Epithelial cell of proximal tubule (primary cell): ENCODE data around the gene MEA1. TPM values are rescaled to one million over a fixed set of nuclear protein-coding genes. Genes with fewer than 3 reads are reported as not detected.

ENCODE experiments used
- DNase-seq: peaks from one replicate; pipeline ENCODE4 v3.0.0-alpha.2; 2011; ENCODE audit warnings: low read depth
- H3K4me3 ChIP-seq: 2 replicates; pipeline ENCODE4 v1.5.1; 2011; ENCODE audit warnings: low read depth, mild to moderate bottlenecking, low read length
- CTCF ChIP-seq: conservative IDR thresholded peaks from 2 replicates; pipeline ENCODE4 v1.5.1; 2012; ENCODE audit warnings: low read depth, mild to moderate bottlenecking, low read length
- total RNA-seq: library from RNA; depleted of rRNA; stranded (reverse); fragments of >200 nt; gene quantifications from 2 replicates; pipeline ENCODE4 v1.2.3, GENCODE V29; 2015

The MEA1 gene
- total RNA-seq, 1 donor from 2014 or later = 108 TPM

GRCh38 chr6:43029120-43029519 is 15.4 kb upstream of the MEA1 start:
- TF ChIP-seq CTCF = no peak
- DNase-seq = no peak
- no peak overlapping the region for H3K4me3 ChIP-seq

GRCh38 chr6:43026365-43026764 is 12.6 kb upstream of the MEA1 start:
- H3K4me3 ChIP-seq = no peak overlapping the region
- TF ChIP-seq CTCF = no peak
- DNase-seq = no peak

GRCh38 chr6:43024436-43024835 is 10.7 kb upstream of the MEA1 start:
- TF ChIP-seq CTCF = no peak
- no peak overlapping the region for H3K4me3 ChIP-seq
- DNase-seq = no peak

GRCh38 chr6:43021270-43022047 is 7.7 kb upstream of the MEA1 start, which contains the start of gene RRP36:
TSS of gene RRP36 (plus strand) at chr6:43021623. CDS start at chr6:43021655, 32 bp downstream.
- no peak for DNase-seq
- peak within 1 kb of the TSS; percentile 100 for H3K4me3 ChIP-seq
- no peak for TF ChIP-seq CTCF

- peak overlapping the region; percentile 100 for H3K4me3 ChIP-seq
- TF ChIP-seq CTCF = no peak
- DNase-seq = no peak
These were observed 7.1 kb upstream of the MEA1 start for GRCh38 chr6:43020847-43021246.

- H3K4me3 ChIP-seq = no peak overlapping the region
- no peak for DNase-seq
- TF ChIP-seq CTCF = no peak
These were observed 6.4 kb upstream of the MEA1 start for GRCh38 chr6:43020052-43020705.
